Measurements from ENCODE around the gene PGAM2.
A peak's percentile ranks its signal among the peaks of the same experiment; 100 is the strongest.
"Not testable (repeated sequence)": the region's sequence is repeated elsewhere in the genome, so short reads cannot be mapped to it uniquely, and the experiment has no call there.

- TF ChIP-seq CEBPG (CRISPR knock-in tag; IDR thresholded peaks at IDR 0.05); ZNF510 (CRISPR knock-in tag; IDR thresholded peaks at IDR 0.05; ENCODE audit: low read depth); POLR2A (IDR thresholded peaks at IDR 0.05; ENCODE audit: insufficient read depth in 1 of 2, low read depth in 2 of 2, low read length in 2 of 2); HCFC1 (IDR thresholded peaks at IDR 0.05; ENCODE audit: low read depth, low read length); ATF1 (CRISPR knock-in tag; IDR thresholded peaks at IDR 0.05); ZNF414 (CRISPR knock-in tag; IDR thresholded peaks at IDR 0.05); SPEN (CRISPR knock-in tag; IDR thresholded peaks at IDR 0.05; ENCODE audit: low read depth); CTCF (CRISPR knock-in tag; IDR thresholded peaks at IDR 0.05); GPBP1L1 (CRISPR knock-in tag; IDR thresholded peaks at IDR 0.05); MNT (IDR thresholded peaks at IDR 0.05); SOX6 (IDR thresholded peaks at IDR 0.05): not testable (repeated sequence)
- peak; percentile 31; the same call in 1 of the 2 replicates for TF ChIP-seq SOX6 (CRISPR knock-in tag; IDR thresholded peaks at IDR 0.05)
Measured at GRCh38 chr7:44022069-44022468, 43.3 kb downstream of the PGAM2 start.

All from HepG2 (cell line).